GM19035 (cell line): ENCODE measurements around the gene MPEG1.

ENCODE experiments used
- ATAC-seq: cut with Tn5 transposase; IDR thresholded peaks from one replicate; pipeline ENCODE4 v1.9.1; 2021; ENCODE audit not compliant: unreplicated experiment

Gene MPEG1, protein sequence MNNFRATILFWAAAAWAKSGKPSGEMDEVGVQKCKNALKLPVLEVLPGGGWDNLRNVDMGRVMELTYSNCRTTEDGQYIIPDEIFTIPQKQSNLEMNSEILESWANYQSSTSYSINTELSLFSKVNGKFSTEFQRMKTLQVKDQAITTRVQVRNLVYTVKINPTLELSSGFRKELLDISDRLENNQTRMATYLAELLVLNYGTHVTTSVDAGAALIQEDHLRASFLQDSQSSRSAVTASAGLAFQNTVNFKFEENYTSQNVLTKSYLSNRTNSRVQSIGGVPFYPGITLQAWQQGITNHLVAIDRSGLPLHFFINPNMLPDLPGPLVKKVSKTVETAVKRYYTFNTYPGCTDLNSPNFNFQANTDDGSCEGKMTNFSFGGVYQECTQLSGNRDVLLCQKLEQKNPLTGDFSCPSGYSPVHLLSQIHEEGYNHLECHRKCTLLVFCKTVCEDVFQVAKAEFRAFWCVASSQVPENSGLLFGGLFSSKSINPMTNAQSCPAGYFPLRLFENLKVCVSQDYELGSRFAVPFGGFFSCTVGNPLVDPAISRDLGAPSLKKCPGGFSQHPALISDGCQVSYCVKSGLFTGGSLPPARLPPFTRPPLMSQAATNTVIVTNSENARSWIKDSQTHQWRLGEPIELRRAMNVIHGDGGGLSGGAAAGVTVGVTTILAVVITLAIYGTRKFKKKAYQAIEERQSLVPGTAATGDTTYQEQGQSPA

DNA sequence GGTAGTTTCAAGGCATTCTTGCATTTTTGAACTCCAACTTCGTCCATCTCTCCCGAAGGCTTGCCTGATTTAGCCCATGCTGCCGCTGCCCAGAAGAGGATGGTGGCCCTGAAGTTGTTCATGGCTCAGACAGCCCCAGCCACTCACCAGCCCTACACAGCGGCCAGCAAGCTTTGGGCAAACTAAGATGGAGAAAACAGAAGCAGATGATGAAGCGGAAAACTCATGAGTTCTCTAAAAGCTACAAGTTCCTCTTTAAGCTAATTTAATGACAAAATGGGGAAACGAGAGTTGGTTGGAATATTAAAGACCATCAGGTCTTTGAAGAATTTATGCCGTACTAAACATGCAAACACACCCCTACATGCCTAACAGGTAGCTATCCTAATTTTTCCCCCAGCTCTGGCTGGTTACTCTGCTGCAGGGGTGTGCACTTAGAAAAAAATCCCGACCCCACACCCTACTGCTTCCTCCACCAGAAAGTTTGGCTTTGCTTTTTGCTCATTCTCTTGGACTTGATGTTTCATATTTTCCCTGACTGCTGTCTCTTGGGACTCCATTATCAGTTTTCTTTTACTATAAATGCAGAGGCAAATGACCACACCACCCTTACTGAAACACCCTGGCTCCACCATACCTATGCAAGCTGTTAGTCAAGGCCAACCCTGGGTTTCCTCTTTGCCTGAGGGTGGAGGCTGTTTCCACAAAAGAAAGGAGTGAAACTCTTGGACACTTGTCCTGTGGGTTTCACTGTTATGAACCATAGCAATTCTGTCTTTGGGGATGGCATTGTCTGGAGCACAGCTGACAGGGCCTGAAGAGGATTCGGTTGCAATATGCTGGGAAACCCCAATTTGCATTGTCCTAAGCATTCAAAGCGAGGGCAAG is at the start of gene MPEG1:
Gene MPEG1, minus strand, starts transcription at position 184 of the 888 bp plus-strand sequence. Its CDS starts 62 bp downstream, at position 122.
- ATAC-seq = no peak

DNA sequence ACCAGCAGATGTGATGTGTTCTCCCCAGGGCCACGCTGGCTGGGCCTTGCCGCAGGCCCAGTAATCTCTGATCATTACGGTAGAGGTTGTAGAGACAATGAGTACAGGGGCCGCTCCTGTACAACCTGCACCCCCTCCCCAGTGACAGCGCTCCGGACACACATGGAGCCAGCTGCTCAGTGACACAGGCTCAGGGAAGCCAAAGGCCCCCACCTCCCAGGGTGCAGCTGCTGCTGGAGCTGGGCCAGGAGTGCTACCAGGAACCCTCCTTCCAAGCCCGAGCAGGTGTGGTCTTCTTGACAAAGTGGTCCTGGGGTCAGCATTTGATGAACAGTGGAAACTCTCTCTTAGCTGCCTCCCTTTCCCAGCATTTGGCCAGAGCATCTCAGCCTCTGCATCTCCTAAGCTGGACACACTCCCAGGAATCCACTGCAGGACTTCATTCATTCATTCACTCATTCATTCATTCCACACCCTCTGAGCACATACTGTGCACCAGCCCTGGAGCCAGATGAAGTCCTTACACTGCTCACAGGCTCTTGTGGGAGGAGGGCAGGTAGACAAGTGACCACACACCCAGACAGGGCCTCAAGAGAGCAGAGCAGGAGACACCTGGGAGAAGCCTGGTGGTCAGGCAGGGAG is 49.6 kb upstream of the MPEG1 start:
- ATAC-seq = no peak

DNA sequence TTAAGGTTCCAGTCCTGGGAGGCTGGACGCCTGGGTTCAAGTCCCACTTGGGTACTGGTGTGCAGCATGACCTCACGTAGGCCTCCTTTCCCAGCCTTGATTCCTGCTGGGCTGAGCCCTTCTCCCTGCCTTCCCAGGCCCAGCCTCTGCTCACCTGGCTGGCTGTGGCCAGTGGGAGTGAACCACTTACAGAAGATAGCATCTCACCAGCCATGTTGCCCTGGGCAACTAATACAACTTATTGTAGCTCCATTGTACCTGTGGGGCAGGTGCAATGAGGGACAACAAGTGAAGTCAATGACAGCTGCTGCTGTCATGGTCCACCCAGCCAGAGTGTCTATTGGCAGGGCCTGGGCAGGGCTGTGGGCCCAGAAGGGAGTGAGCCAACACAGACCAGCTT is 48.4 kb upstream of the MPEG1 start:
- no peak for ATAC-seq

DNA sequence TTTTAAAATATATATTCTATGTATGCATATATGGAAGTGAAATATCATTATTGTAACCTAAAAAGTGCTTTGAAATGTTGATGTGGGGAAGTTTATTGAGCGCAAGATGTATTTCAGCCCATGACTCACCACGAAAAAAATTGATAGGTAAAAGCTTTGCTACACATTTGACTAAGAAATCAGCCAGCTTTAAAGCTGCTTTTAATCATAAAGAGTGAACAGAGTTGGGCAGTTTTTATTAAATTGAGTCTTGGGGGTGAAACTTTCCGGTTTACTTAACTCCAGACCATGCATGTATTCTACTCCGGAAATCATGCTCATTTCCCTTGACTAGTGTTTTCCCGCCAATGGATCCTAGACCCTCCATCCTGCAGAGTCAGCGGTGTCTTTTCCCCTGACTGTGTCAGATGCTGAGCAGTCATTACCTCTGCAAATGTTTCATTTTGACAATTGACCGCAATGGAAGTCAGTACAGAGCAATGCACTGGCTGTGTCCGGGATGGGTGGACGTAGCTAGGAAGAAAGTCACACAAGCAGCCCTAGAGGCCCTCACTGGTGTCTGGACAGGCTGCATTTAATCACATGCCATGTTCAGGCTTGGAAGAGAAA is 47.2 kb upstream of the MPEG1 start:
- ATAC-seq = no peak

DNA sequence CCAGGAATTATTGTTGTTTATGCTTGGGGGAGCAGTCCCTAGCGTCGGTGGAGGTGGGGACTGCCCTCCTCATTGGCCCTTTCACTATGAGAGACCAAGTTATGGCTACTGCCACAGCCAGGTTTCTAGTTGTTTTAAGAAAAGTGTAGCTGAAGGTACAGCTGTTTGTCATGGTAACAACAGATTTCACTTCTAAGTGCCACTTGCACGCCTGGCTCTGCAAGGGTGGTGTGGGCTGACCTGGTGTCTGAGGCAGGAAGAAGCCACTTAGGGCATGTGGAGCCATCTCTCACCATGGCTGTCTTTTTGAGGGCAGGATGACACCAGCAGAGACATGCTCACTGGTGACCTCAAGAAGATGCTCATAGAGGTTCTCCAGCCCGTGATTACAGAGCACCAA is 46.3 kb upstream of the MPEG1 start:
- ATAC-seq = no peak

DNA sequence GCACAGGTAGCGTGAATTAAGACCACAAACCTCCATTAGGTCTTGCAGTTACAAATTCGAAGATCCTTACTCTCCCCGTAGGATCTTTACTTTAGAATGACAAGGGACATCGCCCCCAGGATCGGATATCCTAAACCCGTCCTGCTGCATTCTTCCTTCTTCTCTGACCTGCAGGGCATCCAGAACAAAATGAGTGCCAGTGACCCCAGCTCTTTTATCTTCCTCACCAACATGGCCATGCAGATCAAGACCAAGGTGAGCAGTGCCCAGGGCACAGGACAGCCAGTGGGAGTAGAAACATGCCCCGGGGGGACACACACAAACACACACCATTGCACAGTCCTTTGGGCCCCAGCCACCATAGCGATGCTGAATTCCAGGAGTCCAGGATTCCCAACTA is 42.6 kb upstream of the MPEG1 start:
- ATAC-seq = no peak

DNA sequence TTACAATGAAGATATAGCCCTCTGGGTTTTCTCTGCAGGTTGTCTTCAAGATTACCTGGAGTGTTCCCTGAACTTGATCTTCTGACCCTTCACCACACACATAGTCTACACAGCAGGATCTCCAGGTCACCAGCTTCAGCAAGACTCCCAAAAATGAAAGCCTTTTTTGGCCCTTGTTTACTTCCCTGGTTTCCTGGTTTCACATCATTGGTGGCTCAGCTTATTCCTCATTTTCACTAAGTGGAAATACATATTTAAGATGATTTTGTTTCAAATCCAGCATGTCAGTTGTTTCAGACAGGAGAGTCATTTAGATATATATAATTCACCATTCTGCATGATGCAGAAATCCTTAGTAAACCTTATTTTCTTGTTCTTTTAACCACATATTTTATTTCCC is 41.6 kb upstream of the MPEG1 start:
- no peak for ATAC-seq

DNA sequence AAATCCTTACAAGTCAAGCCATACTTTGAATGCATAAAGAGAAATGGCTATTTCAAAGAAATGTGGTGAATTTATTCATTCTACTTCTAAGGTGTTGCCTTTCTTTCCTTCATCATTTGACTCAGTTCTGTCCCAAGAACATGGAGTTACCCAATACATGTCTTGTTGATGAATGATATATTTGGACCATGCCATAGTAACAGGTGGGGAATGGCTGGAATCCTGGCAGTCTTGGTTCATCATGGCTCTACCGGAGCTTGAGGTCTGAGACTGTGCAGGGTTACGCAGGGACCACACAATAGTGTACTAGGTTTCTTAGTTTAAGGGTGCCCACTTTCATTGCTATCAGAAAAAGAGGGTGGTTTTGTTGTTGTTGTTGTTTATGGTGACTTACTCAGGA is 40.3 kb upstream of the MPEG1 start:
- ATAC-seq = no peak

DNA sequence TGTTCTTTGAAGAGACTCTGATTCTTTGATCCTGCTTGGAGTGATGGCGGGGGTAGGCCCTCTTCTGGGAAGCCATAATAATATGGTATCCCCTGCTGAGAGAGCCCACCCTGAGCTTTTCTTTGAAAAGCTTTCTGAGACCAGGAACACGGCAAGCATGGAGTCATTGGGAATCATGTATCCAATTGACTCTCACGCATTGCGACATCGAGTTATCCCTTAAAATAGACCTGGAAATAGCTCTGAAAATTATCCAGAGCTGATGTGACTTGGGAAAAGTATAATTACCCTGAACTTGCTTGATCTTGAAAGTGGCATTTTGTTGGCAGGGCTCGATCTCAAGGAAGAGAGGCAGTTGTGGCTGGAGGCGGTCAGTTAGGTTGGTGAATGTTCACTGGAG is 36.8 kb upstream of the MPEG1 start:
- ATAC-seq = no peak

DNA sequence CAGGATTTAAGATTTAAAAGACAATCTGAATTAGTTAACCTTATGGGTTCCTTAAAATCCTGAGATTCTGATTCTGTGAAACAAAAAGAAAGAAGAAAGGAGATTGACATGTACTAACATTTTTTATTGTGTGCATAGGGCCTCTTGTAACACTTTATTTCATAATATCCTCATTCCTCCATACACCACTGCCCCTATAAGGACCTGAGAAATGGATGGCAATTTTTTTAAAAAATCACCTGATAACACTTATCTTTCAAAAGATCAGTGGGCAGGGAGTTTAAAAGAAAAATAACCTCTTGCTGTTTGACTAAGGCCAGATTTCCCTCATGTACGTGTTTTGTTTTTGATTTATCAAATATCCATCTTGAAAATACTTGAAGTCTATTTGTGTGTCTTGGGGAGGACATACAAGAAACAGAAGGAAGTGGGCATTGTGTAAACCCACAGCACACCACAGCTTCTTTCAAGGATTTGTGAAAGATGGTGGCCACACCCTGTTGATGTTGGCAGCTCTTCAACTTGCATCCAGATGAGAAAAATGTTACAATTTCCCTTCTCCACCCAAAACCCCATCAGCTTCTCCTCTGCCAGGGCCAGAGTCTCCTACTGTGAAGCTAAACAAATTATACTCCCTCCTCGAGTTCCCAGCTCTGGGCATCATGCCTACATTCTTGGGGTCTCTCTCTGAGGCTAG is 35.0 kb upstream of the MPEG1 start:
- no peak for ATAC-seq

DNA sequence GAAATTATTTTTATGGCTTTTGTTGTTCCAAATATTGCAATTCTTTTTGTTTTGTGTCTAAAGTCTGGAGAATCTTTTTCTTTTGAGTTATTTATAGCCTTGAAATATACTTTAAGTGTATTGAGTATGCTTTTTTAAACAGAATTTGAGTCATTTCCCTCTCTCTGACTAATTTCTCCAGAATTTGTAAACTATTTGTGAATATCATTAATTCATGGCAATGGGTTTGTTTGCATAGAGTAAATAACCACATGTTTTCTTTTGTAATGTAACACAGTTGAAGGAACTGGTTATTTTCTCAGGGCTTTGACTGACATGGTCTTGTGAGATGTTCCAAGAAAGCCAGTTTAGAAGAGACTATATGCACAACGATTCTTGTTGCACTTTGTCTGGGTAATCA is 30.9 kb upstream of the MPEG1 start:
- ATAC-seq = no peak

DNA sequence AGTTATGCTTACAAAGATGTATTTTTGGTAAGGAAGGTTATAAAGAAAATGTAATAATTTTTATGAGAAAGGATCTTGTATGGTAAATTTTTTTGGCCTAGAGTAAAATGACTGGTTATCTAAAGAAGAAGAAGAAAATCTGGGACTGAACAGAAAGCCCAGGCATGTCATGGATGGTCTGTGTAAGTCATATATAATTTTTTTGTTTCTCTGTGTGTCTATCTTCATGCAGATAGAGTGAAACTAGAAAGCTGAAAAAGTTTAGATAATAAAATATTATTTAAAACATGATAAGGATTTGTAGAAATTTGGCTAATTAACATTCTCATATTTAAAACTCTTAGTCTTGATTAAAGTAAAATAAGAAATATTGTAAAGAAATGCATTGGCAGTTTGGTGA is 27.6 kb upstream of the MPEG1 start:
- ATAC-seq = no peak

DNA sequence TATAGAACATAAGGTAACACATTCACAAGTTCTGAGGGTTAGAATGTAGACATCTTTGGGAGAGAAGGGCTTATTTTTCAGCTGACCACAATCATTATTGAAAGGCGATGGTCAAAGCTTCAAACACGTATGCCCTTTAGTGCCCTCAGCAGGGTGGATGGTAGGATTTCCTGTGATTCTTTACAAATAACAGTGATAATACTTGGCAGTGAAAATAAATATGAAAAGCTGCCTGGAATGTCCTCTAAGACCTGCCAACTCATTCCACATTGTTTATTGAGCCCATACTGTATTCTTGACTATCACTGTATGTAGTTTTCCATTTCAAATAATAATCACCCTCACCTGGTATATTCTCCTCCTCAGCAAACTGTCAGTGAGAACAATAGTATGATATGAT is 13.7 kb upstream of the MPEG1 start:
- ATAC-seq = no peak

DNA sequence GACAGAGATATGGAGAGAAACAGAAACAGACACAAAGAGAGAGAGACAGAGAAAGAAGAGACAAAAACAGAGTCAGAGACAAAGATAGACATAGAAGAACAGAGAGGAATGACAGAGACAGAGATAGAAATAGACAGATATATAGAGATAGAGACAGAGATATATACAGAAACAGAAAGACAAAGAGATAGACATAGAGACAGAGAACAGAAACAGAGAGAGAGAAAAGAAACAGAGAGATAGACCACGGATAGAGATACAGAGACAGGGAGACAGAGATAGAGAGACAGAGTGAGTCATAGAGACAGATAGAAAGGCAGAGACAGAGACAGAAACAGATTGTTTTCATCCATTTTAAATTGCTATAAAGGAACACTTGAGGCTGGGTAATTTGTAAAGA is 12.3 kb upstream of the MPEG1 start:
- no peak for ATAC-seq

DNA sequence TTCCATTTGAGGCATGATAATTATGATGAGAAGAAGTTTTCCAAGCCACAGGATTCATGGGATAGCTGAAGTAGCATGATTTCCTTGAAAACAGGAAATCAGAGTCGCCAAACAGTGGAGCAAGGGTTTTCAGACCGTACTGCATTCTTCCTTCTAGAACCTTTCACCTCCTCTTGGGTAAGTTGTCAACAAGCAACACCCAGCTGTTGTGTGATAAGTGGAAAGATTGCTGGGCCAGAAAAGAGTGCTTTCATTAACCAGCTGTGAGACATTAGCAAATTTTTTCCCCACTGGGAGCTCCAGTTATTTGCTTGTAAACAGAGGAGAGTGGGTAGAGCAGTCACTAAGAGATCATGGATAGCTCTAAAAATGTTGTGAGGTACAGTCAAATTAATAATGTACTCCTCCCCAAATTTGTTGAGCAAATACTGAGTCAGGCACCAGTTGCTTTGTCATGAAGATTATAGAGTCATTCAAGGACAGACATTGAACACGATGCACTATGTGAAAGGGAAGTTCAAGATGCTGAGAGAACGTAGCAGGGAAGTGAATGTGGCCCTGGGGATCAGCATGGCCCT is 11.7 kb upstream of the MPEG1 start:
- ATAC-seq = no peak

DNA sequence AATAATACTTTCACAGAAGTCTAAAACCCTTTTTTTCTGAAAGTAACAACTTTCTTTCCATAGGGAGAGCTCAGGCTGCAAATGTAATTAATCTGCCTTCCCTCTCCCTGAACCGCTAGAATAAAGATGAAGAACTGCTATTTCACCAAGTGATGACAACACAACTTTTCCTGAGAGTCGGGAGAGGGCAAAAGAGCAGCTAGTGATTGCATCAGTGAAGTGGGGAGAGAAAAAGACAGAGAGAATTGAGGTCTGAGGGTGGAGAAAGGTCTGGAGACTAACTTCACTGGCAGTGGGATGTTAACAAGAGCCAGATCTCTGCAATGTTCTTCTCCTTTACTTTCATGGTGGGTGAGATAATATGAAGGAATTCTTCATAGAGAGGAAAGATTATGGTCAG is 10.9 kb upstream of the MPEG1 start:
- ATAC-seq = no peak

DNA sequence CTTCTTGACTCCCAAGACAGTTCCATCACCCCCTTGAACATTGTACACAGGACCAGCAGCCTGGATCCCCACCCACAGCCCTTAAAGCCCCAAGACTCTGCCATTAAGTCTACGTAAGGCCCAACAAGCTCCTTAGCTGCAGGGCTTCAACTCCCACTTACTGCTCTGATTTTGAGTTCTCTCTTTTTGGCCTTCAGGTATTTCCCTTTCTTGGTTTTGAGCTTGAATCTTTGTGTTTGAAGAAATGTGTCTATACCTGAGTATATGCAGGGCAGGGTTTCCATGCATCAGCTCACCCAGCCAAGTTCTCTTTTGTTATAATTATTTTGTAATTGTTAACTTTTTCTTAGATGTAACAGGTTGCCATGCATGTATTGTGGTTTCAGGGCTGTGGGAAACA is 10.4 kb upstream of the MPEG1 start:
- ATAC-seq = no peak

DNA sequence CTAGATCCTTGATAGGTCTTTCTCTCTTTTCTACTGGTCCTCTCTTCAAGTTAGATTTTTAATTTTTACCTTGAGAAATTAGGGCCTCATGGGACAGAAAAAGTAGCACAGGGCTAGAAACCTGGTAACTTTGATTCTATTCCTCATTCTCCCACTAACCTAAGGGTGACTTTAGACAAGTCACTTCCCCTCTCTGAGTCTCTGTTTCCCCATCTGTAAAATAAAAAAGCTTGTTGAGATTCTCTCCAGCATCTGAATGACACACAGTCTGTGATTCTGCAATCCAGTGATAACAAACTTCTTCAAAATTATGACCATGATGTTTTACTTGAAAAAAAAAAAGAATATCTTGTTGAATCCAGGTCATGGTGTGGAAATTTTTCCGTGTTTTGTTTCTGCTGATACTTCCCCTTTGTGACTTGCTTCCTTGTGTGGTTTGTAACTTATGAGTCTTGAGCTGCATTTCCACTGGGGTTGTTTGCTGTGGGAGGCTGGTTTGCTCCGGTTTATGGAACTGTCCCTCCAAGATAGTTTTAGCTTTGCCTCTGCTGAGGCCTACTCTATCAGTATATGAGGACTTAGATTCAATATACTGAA is 9.8 kb upstream of the MPEG1 start:
- ATAC-seq = no peak

DNA sequence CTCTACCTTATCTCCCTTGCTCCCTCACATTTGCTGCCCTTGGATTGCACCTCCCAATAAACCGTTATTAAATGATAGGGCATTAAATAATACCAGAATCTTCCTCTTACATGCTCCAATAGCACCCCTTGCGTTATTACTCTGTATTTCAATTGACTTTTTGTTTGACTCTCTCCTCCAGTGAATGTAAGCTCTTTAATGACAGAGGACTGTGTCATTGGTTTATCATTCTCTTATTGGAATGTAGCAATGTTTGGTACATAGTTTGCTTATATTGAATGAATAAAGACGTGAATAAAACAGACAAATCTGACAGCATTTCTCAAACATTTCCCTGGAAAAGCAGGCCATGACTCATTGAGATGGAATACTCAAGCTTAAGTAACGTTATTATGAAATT is 8.7 kb upstream of the MPEG1 start:
- no peak for ATAC-seq
